HG02623 (cell line): ENCODE measurements around the gene HEYL.

Source experiments
- ATAC-seq: cut with Tn5 transposase; IDR thresholded peaks from one replicate; pipeline ENCODE4 v1.9.1; 2021; ENCODE audit warnings: moderate library complexity; ENCODE audit not compliant: unreplicated experiment

Gene HEYL

DNA sequence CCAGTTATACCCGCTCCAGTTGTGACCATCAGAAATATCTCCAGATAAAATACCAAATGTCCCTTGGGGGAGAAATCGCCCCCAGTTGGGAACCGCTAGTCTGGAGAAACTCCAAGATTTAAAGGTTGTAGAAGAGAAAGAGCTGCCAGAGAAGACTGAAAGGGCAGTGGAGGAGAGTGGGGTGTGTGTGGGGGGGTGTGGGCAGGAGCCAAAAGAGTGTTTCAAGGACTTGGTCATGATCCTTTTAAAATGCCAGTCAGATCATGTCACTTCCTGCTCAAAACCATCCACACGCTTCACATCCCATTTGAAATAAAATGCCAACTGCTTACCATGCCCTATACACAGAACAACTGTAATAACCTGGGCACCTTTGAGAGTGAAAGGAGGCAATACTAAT lies 3.4 kb upstream of the HEYL start:
- no peak for ATAC-seq

DNA sequence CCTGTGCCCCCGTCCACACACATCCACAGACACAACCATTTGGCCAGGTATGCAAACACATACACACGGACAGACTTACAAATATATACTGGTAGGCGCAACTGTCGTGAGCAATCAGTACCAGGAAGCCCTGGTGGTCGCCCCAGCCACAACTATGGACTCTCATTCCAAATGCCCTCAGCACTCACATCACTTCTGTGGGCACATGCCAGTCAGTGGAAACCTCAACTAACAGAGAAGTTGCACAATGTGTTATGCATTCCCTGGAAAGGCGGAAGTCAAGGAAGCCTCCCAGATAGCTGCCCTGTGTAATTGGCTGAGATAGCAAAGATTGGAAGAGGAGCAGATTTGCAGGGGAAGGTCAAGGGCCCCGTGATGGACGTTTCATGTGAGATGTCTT lies 1.4 kb upstream of the HEYL start:
- ATAC-seq = no peak

DNA sequence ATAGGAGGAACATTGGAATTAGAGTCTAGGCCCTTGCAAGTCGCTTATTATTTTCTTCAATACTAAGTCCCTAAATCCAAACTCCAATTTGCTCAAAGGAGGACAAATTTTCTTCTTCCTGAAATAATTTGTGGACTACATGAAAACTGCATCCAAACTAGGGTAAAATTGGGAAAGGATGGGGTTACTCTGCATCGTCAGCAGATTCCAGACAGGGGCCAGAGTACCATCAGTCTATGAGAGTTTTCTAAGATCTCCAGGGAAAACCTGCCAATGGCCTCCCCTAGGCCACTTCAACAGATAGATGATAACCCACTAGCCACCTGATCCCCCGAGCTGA lies 508 bp downstream of the HEYL start:
- no peak for ATAC-seq

- ATAC-seq = no peak
These were observed 2.1 kb downstream of the HEYL start for GRCh38 chr1:39637361-39637760.

GRCh38 chr1:39635871-39636210 lies 3.6 kb downstream of the HEYL start:
- ATAC-seq = no peak

- ATAC-seq = no peak
These were observed 4.1 kb downstream of the HEYL start for GRCh38 chr1:39635205-39635870.

DNA sequence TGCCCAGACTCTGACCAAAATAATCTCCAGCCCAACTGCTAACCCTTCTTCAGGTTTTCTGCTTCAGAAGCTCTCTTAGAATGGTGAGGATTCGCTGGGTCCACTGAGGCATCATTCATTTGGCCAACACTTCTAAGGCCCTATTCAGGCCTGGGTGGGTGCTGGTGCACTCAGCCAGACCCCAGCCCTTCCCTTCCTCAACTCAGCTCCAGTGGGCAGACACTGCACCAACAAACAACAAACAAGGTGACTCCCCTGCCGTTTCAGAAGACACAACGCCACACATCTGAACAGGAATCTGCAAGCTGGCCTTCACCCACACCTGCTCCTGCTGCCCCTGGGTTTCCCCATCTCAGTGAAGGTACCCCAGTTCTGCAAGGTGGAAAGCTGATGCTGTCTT lies 6.0 kb downstream of the HEYL start:
- ATAC-seq = no peak

DNA sequence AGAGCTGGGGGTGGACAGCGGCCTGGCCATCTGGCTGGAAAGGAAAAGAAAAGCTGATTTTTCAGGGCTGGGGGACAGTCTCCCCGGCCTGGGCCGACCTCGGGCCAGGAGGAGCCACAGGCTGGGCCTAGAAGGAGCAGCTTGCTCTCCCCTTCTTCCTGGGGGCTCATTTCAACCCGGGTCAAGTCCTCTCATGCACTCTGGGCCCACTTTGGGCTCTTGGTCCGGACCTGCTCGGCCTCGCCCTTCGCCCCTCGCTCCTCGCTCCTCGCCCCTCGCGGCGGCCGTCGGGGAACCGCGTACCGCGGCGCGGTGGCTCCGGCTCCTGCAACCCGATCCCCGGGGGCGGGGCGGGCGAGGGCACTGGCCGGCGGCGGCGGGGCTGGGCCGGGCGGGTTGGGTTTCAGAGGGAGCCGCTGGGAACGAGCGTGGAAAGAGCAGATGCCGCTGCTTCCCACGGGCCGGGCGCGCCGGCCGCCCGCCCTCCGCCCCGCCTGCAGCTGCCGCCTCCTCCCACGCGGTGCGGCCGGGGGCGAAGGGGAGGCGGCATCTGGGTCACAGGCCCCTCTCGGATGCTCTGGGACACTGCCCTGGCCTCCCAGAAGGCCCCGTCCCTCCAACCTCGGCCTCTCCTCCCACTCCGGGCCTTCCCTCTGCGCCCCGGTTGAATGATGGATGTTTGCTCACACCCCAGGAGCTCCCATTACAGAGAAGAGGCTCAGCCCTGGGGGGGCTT lies 6.6 kb downstream of the HEYL start:
- no peak for ATAC-seq

- ATAC-seq = no peak
These were observed 7.1 kb downstream of the HEYL start for GRCh38 chr1:39632323-39632681.

DNA sequence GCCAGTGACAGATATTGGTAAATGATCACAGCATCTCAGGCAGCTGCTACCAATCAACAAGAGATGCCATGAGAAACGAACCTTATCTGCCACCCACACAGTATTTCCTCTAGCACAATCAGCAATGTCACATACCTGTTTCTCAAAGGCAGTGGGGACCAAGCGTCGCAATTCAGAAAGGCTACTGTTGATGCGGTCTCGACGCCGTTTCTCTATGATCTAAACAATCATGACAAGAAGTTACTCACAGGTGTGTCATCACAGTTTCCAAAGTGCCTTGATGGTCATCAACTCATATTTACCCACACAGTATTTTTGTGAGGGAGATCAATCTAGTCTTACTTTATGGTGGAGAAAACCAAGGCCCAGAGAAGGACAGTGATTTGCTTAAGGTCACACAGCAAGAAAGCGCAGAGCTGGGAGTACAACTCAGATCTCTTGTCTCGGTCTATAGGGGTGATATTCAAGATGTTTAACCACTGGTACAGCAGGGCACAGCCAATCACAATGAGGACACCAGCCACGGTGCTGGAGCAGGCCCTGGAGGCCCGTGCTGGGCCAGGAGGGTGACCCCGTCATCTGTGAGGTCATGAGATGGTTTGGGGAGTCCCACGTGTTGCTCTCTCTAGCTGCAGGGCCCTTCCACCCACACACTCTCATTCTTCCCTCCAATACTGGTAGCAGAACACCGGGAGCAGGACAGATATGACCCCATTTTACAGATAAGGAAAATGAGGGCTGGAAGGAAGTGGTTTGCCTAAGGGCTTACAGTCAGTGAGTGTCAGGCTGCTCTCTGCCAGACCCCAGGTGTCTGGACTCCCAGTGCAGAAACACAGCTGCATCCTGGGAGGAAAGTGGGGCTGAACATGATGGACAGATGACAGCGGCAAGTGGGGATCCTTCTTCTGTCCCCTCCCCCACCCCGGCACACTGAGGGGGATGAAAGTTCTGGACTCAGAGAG lies 7.8 kb downstream of the HEYL start:
- ATAC-seq = no peak

- ATAC-seq = no peak
These were observed 10.6 kb downstream of the HEYL start for GRCh38 chr1:39628807-39629350.

- ATAC-seq = no peak
These were observed 12.8 kb downstream of the HEYL start for GRCh38 chr1:39626646-39627045.

- ATAC-seq = no peak
These were observed 13.8 kb downstream of the HEYL start for GRCh38 chr1:39625462-39626273.

DNA sequence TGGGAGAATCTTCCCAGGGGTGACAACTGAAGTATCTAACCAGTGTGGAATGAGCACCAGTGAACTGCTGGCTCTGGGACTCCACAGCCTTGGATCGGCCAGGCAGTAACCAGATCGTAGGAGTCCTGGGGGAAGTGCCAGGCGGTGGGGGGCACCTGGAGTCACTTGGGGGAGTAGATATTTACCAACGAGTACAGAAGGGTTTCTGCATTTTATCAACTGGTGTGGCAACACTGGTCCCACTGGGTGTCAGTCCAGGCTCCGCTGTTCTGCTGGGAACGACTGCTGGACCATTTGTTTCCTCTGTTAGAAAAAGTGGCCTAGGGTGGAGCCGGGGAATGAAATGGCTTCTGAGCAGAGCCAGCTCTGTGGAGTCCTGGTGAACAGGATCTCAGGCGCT lies 14.4 kb downstream of the HEYL start:
- ATAC-seq = no peak

DNA sequence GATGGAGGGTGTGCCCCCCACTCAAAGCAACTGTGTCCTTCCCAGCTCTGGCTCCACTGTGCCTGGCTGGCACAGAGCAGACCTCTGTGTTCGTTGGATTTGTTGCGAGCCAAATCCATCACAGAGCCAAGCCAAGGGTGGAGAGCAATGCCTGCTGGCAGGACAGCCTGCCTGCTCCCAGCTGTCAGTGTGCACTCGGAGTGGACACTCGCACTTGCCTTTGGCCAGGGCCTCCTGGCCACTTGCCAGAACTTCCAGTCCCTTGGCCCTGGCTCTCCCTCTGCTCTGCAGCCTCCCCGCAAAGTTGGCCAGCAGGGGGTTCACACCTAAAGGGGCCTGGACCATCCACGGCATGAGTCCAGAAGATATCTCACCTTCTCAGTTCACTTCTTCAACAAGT lies 16.4 kb downstream of the HEYL start:
- ATAC-seq = no peak

- no peak for ATAC-seq
These were observed 17.0 kb downstream of the HEYL start for GRCh38 chr1:39622427-39622826.

- ATAC-seq = no peak
These were observed 18.7 kb downstream of the HEYL start for GRCh38 chr1:39620659-39621165.

GRCh38 chr1:39617488-39618049 lies 21.9 kb downstream of the HEYL start:
- no peak for ATAC-seq

DNA sequence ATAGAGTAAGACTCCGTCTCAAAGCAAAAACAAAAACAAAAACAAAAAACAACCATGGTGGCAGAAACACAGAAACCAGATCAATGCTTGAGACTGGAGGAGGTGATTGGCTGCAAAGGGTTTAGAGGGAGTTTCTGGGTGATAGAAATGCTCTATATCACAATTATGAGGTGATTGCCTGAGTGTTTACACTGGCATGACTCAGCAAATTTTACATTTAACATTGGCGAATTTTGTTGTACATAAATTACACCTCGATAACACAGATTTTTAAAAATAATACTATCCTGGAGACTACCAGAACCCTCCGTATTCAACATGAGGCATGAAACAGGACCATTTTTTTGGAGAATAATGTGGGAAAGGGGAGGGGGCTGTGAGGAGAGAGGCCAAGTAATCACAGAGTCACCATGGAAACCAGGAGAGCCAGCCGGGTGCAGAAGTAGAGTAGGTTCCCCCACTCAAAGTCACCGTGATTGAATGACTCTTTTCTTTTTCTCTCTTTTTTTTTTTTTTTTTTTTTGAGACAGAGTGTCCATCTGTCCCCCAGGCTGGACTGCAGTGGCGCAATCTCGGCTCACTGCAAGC lies 24.3 kb downstream of the HEYL start:
- no peak for ATAC-seq

- ATAC-seq = no peak
These were observed 25.0 kb downstream of the HEYL start for GRCh38 chr1:39614488-39614887.
